HEK293 (cell line): ENCODE results near the gene ZFP36.

Experiments
- GLIS1 ChIP-seq: fragments of 450-650 bp; formaldehyde crosslinking; IDR thresholded peaks from 2 replicates; pipeline ENCODE4 v1.5.1; 2016; ENCODE audit warnings: missing biosample characterization, missing genetic modification characterization
- YY1 ChIP-seq: fragments of 450-650 bp; formaldehyde crosslinking; IDR thresholded peaks from 2 replicates; pipeline ENCODE4 v1.5.1; 2018; ENCODE audit warnings: missing biosample characterization, missing genetic modification characterization
- ZBTB21 ChIP-seq: fragments of 450-650 bp; formaldehyde crosslinking; IDR thresholded peaks from 2 replicates; pipeline ENCODE4 v1.5.1; 2017; ENCODE audit warnings: missing biosample characterization, missing genetic modification characterization
- ZEB2 ChIP-seq: fragments of 450-650 bp; formaldehyde crosslinking; IDR thresholded peaks from 2 replicates; pipeline ENCODE4 v1.5.1; 2016; ENCODE audit warnings: missing biosample characterization, missing genetic modification characterization
- ZNF121 ChIP-seq: fragments of 450-650 bp; formaldehyde crosslinking; IDR thresholded peaks from 2 replicates; pipeline ENCODE4 v1.5.1; 2016; ENCODE audit warnings: missing biosample characterization, missing genetic modification characterization
- ZNF184 ChIP-seq: fragments of 450-650 bp; IDR thresholded peaks from 2 replicates; pipeline ENCODE4 v1.5.1; 2018; ENCODE audit warnings: missing biosample characterization, mild to moderate bottlenecking, missing genetic modification characterization
- ZNF211 ChIP-seq: fragments of 450-650 bp; formaldehyde crosslinking; IDR thresholded peaks from 2 replicates; pipeline ENCODE4 v1.5.1; 2016; ENCODE audit warnings: low read depth, missing biosample characterization, missing genetic modification characterization
- ZNF302 ChIP-seq: fragments of 450-650 bp; formaldehyde crosslinking; IDR thresholded peaks from 2 replicates; pipeline ENCODE4 v1.5.1; 2016; ENCODE audit warnings: missing biosample characterization, missing genetic modification characterization, low read depth
- ZNF311 ChIP-seq: fragments of 450-650 bp; formaldehyde crosslinking; IDR thresholded peaks from 2 replicates; pipeline ENCODE4 v1.5.1; 2017; ENCODE audit warnings: missing biosample characterization, missing genetic modification characterization, borderline replicate concordance
- ZNF324 ChIP-seq: fragments of 450-650 bp; formaldehyde crosslinking; IDR thresholded peaks from 2 replicates; pipeline ENCODE4 v1.5.1; 2016; ENCODE audit warnings: missing biosample characterization, missing genetic modification characterization
- ZNF366 ChIP-seq: fragments of 450-650 bp; formaldehyde crosslinking; conservative IDR thresholded peaks from 2 replicates; pipeline ENCODE4 v1.5.1; 2016; ENCODE audit warnings: missing biosample characterization, missing genetic modification characterization
- ZNF426 ChIP-seq: fragments of 450-650 bp; formaldehyde crosslinking; IDR thresholded peaks from 2 replicates; pipeline ENCODE4 v1.5.1; 2017; ENCODE audit warnings: missing biosample characterization, missing genetic modification characterization, mild to moderate bottlenecking, inconsistent platforms, moderate library complexity
- ZNF433 ChIP-seq: fragments of 450-650 bp; formaldehyde crosslinking; IDR thresholded peaks from 2 replicates; pipeline ENCODE4 v1.5.1; 2016; ENCODE audit warnings: missing biosample characterization, missing genetic modification characterization, low read depth
- ZNF473 ChIP-seq: fragments of 450-650 bp; formaldehyde crosslinking; IDR thresholded peaks from 2 replicates; pipeline ENCODE4 v1.5.1; 2017; ENCODE audit warnings: missing biosample characterization, missing genetic modification characterization
- ZNF48 ChIP-seq: fragments of 450-650 bp; formaldehyde crosslinking; IDR thresholded peaks from 2 replicates; pipeline ENCODE4 v1.5.1; 2016; ENCODE audit warnings: missing biosample characterization, missing genetic modification characterization
- ZNF501 ChIP-seq: fragments of 450-650 bp; formaldehyde crosslinking; IDR thresholded peaks from 2 replicates; pipeline ENCODE4 v1.5.1; 2016; ENCODE audit warnings: missing biosample characterization, missing genetic modification characterization
- ZNF548 ChIP-seq: fragments of 450-650 bp; formaldehyde crosslinking; IDR thresholded peaks from 2 replicates; pipeline ENCODE4 v1.5.1; 2016; ENCODE audit warnings: missing biosample characterization, missing genetic modification characterization
- ZNF626 ChIP-seq: fragments of 450-650 bp; sonication (Bioruptor Pico); formaldehyde crosslinking; IDR thresholded peaks from 2 replicates; pipeline ENCODE4 v1.5.1; 2018; ENCODE audit warnings: missing biosample characterization, missing genetic modification characterization, inconsistent platforms
- ZNF658 ChIP-seq: fragments of 450-650 bp; formaldehyde crosslinking; IDR thresholded peaks from 2 replicates; pipeline ENCODE4; 2016; ENCODE audit warnings: missing biosample characterization, missing genetic modification characterization
- ZNF837 ChIP-seq: fragments of 450-650 bp; formaldehyde crosslinking; IDR thresholded peaks from 2 replicates; pipeline ENCODE4 v1.5.1; 2016; ENCODE audit warnings: missing biosample characterization, missing genetic modification characterization
- ZSCAN30 ChIP-seq: fragments of 450-650 bp; IDR thresholded peaks from 2 replicates; pipeline ENCODE4 v1.5.1; 2018; ENCODE audit warnings: missing biosample characterization, mild to moderate bottlenecking, missing genetic modification characterization, moderate library complexity
- TF ChIP-seq, protein P1 (sequence below): fragments of 450-650 bp; formaldehyde crosslinking; IDR thresholded peaks from 2 replicates; pipeline ENCODE4 v1.5.1; 2017; ENCODE audit warnings: missing biosample characterization, missing genetic modification characterization
- TF ChIP-seq, protein P2 (sequence below): fragments of 450-650 bp; formaldehyde crosslinking; IDR thresholded peaks from 2 replicates; pipeline ENCODE4 v1.5.1; 2016; ENCODE audit warnings: missing biosample characterization, missing genetic modification characterization
- TF ChIP-seq, protein P3 (sequence below): IDR thresholded peaks from 2 replicates; pipeline ENCODE4 v1.6.1; 2011; ENCODE audit warnings: mild to moderate bottlenecking, low read depth, low read length, borderline replicate concordance
- TF ChIP-seq, protein P4 (sequence below): fragments of 450-650 bp; formaldehyde crosslinking; IDR thresholded peaks from 2 replicates; pipeline ENCODE4 v1.5.1; 2016; ENCODE audit warnings: missing biosample characterization, missing genetic modification characterization
- TF ChIP-seq, protein P5 (sequence below): fragments of 450-650 bp; formaldehyde crosslinking; IDR thresholded peaks from 2 replicates; pipeline ENCODE4 v1.5.1; 2016; ENCODE audit warnings: missing biosample characterization, missing genetic modification characterization
- TF ChIP-seq, protein P6 (sequence below): fragments of 450-650 bp; formaldehyde crosslinking; IDR thresholded peaks from 2 replicates; pipeline ENCODE4 v1.5.1; 2017; ENCODE audit warnings: missing biosample characterization, mild to moderate bottlenecking, missing genetic modification characterization, moderate library complexity

ZFP36 gene

GRCh38 chr19:39385629-39386411 is 20.8 kb upstream of the ZFP36 start (continued):
- TF ChIP-seq, protein P1, sequence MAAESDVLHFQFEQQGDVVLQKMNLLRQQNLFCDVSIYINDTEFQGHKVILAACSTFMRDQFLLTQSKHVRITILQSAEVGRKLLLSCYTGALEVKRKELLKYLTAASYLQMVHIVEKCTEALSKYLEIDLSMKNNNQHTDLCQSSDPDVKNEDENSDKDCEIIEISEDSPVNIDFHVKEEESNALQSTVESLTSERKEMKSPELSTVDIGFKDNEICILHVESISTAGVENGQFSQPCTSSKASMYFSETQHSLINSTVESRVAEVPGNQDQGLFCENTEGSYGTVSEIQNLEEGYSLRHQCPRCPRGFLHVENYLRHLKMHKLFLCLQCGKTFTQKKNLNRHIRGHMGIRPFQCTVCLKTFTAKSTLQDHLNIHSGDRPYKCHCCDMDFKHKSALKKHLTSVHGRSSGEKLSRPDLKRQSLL = 0 out of 2 replicates have a peak, but pooled peaks have one; percentile 16
- no peak for TF ChIP-seq ZNF121 (tag by site-specific recombination)
- no peak for TF ChIP-seq ZNF548 (tag by site-specific recombination)
- TF ChIP-seq, protein P2, sequence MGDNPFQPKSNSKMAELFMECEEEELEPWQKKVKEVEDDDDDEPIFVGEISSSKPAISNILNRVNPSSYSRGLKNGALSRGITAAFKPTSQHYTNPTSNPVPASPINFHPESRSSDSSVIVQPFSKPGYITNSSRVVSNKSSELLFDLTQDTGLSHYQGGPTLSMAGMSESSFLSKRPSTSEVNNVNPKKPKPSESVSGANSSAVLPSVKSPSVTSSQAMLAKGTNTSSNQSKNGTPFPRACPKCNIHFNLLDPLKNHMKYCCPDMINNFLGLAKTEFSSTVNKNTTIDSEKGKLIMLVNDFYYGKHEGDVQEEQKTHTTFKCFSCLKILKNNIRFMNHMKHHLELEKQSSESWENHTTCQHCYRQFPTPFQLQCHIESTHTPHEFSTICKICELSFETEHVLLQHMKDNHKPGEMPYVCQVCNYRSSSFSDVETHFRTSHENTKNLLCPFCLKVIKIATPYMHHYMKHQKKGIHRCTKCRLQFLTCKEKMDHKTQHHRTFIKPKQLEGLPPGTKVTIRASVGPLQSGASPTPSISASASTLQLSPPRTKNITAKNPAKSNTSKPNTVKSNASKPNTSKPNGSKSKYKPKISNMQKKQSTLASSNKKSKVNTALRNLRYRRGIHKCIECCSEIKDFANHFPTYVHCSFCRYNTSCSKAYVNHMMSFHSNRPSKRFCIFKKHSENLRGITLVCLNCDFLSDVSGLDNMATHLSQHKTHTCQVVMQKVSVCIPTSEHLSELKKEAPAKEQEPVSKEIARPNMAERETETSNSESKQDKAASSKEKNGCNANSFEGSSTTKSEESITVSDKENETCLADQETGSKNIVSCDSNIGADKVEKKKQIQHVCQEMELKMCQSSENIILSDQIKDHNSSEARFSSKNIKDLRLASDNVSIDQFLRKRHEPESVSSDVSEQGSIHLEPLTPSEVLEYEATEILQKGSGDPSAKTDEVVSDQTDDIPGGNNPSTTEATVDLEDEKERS (tag by site-specific recombination) = no peak
- no peak for TF ChIP-seq ZEB2 (tag by site-specific recombination)
- peak; percentile 72; the same call in 1 of the 2 replicates for TF ChIP-seq ZBTB21 (tag by site-specific recombination)
- TF ChIP-seq, protein P3, sequence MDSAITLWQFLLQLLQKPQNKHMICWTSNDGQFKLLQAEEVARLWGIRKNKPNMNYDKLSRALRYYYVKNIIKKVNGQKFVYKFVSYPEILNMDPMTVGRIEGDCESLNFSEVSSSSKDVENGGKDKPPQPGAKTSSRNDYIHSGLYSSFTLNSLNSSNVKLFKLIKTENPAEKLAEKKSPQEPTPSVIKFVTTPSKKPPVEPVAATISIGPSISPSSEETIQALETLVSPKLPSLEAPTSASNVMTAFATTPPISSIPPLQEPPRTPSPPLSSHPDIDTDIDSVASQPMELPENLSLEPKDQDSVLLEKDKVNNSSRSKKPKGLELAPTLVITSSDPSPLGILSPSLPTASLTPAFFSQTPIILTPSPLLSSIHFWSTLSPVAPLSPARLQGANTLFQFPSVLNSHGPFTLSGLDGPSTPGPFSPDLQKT = no peak
- no peak for TF ChIP-seq ZNF302 (tag by site-specific recombination)
- TF ChIP-seq ZNF501 = no peak
- peak; percentile 43 for TF ChIP-seq GLIS1
- TF ChIP-seq ZNF311 (tag by site-specific recombination) = no peak
- TF ChIP-seq, protein P4, sequence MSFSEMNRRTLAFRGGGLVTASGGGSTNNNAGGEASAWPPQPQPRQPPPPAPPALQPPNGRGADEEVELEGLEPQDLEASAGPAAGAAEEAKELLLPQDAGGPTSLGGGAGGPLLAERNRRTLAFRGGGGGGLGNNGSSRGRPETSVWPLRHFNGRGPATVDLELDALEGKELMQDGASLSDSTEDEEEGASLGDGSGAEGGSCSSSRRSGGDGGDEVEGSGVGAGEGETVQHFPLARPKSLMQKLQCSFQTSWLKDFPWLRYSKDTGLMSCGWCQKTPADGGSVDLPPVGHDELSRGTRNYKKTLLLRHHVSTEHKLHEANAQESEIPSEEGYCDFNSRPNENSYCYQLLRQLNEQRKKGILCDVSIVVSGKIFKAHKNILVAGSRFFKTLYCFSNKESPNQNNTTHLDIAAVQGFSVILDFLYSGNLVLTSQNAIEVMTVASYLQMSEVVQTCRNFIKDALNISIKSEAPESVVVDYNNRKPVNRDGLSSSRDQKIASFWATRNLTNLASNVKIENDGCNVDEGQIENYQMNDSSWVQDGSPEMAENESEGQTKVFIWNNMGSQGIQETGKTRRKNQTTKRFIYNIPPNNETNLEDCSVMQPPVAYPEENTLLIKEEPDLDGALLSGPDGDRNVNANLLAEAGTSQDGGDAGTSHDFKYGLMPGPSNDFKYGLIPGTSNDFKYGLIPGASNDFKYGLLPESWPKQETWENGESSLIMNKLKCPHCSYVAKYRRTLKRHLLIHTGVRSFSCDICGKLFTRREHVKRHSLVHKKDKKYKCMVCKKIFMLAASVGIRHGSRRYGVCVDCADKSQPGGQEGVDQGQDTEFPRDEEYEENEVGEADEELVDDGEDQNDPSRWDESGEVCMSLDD = peak; percentile 13; the same call in 1 of the 2 replicates
- no peak for TF ChIP-seq ZNF48
- TF ChIP-seq ZSCAN30 (tag by site-specific recombination) = no peak
- 0 out of 2 replicates have a peak, but pooled peaks have one; percentile 14 for TF ChIP-seq ZNF837 (tag by site-specific recombination)
- no peak for TF ChIP-seq ZNF433
- TF ChIP-seq, protein P5, sequence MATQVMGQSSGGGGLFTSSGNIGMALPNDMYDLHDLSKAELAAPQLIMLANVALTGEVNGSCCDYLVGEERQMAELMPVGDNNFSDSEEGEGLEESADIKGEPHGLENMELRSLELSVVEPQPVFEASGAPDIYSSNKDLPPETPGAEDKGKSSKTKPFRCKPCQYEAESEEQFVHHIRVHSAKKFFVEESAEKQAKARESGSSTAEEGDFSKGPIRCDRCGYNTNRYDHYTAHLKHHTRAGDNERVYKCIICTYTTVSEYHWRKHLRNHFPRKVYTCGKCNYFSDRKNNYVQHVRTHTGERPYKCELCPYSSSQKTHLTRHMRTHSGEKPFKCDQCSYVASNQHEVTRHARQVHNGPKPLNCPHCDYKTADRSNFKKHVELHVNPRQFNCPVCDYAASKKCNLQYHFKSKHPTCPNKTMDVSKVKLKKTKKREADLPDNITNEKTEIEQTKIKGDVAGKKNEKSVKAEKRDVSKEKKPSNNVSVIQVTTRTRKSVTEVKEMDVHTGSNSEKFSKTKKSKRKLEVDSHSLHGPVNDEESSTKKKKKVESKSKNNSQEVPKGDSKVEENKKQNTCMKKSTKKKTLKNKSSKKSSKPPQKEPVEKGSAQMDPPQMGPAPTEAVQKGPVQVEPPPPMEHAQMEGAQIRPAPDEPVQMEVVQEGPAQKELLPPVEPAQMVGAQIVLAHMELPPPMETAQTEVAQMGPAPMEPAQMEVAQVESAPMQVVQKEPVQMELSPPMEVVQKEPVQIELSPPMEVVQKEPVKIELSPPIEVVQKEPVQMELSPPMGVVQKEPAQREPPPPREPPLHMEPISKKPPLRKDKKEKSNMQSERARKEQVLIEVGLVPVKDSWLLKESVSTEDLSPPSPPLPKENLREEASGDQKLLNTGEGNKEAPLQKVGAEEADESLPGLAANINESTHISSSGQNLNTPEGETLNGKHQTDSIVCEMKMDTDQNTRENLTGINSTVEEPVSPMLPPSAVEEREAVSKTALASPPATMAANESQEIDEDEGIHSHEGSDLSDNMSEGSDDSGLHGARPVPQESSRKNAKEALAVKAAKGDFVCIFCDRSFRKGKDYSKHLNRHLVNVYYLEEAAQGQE (tag by site-specific recombination) = no peak
- no peak for TF ChIP-seq ZNF426
- TF ChIP-seq ZNF211 (tag by site-specific recombination) = no peak
- no peak for TF ChIP-seq YY1
- TF ChIP-seq, protein P6, sequence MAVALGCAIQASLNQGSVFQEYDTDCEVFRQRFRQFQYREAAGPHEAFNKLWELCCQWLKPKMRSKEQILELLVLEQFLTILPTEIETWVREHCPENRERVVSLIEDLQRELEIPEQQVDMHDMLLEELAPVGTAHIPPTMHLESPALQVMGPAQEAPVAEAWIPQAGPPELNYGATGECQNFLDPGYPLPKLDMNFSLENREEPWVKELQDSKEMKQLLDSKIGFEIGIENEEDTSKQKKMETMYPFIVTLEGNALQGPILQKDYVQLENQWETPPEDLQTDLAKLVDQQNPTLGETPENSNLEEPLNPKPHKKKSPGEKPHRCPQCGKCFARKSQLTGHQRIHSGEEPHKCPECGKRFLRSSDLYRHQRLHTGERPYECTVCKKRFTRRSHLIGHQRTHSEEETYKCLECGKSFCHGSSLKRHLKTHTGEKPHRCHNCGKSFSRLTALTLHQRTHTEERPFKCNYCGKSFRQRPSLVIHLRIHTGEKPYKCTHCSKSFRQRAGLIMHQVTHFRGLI (tag by site-specific recombination) = no peak
- no peak for TF ChIP-seq ZNF658 (tag by site-specific recombination)
- no peak for TF ChIP-seq ZNF324 (tag by site-specific recombination)
- peak; percentile 66 for TF ChIP-seq ZNF366 (tag by site-specific recombination)
- TF ChIP-seq ZNF184 (tag by site-specific recombination) = no peak
- no peak for TF ChIP-seq ZNF473 (tag by site-specific recombination)
- no peak for TF ChIP-seq ZNF626 (tag by site-specific recombination)
